ENCODE results near the gene SRL. TPM values are rescaled to one million over a fixed set of nuclear protein-coding genes. Genes with fewer than 3 reads are reported as not detected.

Gene SRL
- total and polyA plus RNA-seq, 2 of the 8 experiments (the other 6 are each of a cell fraction or from before 2014, with no cell fraction given): 0.05 TPM; not detected in 1

GRCh38 chr16:4178468-4179010 is 63.3 kb downstream of the SRL start (continued):
- TF ChIP-seq ZNF274 (IDR thresholded peaks at IDR 0.05; ENCODE audit: borderline replicate concordance, extremely low read depth, low read length) (no peak), POLR2AphosphoS5 (IDR thresholded peaks at IDR 0.05; ENCODE audit: low read depth, low read length) (no peak), BRCA1 (IDR thresholded peaks at IDR 0.05; ENCODE audit: low read depth, low read length) (no peak), ATF2 (IDR thresholded peaks at IDR 0.05; ENCODE audit: low read length) (no peak), EGR1 (IDR thresholded peaks at IDR 0.05; ENCODE audit: borderline replicate concordance, low read depth, low read length) (no peak), RFX5 (IDR thresholded peaks at IDR 0.05; ENCODE audit: borderline replicate concordance, low read depth, low read length) (no peak), CTCF (IDR thresholded peaks at IDR 0.05; ENCODE audit: control extremely low read depth in 1 of 3, insufficient read depth in 1 of 3, low read depth in 1 of 3, low read length in 3 of 3) (no peak)

All from H1 (cell line).